Stimulated activated CD4-positive, alpha-beta T cell treated with anti-CD3 and anti-CD28 coated beads, Interleukin-4, amount 100 ng/mL, for 4 hours (primary cell): ENCODE data around the gene TPT1.

Source experiments
- DNase-seq, 2 experiments: peaks; one replicate each; pipeline ENCODE4 v3.0.0-alpha.2; 2020

Gene TPT1

DNA sequence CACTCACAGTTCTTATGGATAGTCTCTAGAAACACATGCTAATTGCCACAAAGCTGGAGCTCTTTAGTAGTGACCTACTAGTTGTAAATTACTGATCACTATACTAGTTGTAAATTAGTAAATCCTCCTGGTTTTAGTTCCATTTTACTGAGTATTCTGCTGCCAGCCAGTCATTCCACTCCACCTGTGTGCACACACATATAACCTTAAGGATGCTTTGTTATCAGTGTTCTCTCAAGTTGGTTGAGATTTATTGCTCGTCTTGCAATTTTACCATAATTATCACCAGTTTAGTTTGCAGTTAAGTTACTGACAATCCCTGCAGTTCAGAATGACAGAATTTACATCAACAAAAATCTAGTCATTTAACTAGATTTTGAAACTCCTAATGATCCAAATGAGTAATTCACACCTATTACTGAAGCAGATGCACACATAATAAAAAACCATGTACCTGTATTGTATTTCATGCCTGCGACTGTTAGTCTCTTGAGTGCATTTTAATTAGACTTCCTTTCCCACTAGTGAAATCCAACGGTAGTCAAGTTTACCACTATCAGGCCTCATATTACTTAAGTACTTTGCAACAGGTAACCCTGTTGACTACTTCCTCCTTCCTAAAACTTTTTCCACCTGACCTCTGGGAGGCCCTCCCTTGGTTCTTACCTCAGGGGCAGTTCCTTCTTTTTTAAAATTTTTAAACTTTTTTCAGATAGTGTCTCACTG, 7.6 kb downstream of the TPT1 start:
- DNase-seq: no peak

DNA sequence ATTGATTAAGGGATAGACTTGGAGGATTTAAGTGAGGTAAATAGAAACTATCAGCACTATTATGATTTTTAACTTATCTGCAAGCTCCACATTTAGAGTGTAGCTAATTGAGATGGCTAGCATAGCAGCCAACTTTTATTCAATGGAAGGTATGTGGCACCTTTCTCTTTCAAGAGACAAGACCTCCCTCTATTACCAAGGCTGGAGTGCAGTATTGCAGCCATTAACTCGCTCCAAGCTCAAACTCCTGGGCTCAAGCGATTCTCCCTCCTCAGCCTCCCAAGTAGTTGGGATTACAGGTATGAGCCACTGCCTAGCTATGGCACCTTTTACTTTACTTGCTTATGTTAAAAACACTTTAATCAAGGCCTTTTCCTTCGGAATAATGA, 8.2 kb downstream of the TPT1 start:
- DNase-seq: no peak

DNA sequence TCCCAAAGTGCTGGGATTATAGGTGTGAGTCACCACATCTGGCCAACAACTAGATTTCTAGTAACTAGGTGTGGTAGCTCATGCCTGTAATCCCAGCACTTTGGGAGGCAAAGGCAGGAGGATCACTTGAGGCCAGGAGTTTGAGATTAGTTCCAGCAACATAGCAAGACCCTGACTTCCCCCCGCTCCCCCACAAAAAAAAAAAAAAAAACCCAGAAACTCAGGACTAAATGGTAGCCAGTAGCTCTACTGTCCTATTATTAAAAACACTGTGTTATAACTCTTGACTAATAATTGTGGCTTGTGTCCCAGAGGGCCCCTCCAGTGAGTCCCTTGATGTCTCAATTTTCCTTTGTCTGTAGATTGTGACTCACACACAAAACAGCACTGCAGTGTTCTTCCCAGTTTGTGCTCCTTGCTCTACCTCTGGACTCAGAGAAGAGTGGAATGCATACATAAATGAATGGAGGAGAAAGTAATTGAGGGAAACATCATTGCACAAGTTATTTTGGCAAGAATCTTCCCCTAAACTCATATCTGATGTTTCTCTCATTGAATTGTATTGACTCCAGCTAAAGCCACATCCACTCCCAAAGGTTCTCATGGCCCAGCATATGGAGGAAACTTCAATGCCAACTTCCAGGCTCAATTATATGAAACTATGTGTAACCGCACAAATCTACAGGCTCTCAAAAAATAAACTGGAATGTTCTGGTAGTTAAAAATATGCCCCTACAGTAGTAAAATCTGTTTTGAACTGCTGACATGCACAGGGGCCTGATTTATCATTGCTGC, 8.8 kb downstream of the TPT1 start:
- DNase-seq: no peak

DNA sequence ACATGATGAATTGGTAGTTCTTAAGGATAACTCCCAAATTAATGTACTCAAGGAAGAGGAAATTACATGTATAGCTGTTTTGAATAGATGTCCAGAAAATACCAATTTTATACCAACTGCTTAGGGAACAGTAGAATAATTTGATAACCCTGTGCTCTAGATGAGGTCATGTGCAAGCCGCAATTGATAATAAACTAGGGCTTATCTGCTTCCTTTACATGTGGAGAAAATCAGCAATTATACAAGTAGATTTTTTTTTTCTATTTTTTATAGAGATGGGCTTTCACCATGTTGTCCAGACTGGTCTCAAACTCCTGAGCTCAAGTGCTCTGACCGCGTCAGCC, 9.3 kb downstream of the TPT1 start:
- no peak for DNase-seq

DNA sequence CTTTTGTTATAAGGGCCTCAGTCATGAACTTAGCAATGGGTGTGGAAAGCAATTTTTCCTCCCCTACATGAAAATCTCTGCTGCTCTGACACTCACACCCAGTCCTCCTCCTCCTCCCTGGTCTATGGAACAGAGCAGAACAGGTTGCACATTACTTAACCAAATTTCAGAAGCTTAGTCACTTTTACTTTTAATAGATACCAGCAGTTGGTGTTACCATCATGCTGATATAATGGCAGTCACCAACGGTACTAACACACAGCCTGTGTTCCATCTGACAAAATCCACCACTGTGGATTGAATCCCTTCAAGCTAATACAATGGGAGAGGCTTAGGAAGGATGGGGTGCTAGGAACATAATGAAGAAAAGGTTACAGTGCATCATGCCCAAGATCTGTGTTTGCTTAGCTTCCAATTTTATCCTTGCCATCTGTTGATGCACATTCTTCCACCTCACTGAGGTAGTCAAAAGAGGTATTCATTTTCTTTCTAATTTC, 9.8 kb downstream of the TPT1 start:
- no peak for DNase-seq

DNA sequence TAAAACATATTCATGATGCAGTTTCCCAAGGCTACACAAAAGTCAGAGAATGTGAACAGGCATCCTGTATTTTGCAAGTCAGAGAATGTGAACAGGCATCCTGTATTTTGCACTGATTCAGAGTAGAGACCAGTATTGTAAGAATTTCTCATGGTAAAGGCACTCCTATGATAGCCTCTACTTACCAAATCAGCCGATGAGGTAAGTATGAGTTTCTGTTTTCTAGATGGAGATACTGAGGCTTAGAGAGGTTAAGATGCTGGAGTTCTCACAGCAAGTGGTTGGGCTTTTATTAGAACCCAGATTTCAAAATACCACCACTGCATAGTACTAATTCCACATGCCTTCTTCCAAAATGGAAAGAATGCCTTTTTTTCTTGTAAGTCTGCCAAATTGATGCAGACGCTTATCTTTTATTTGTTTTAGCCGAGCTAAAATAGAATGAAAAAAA, 12.3 kb downstream of the TPT1 start:
- no peak for DNase-seq

DNA sequence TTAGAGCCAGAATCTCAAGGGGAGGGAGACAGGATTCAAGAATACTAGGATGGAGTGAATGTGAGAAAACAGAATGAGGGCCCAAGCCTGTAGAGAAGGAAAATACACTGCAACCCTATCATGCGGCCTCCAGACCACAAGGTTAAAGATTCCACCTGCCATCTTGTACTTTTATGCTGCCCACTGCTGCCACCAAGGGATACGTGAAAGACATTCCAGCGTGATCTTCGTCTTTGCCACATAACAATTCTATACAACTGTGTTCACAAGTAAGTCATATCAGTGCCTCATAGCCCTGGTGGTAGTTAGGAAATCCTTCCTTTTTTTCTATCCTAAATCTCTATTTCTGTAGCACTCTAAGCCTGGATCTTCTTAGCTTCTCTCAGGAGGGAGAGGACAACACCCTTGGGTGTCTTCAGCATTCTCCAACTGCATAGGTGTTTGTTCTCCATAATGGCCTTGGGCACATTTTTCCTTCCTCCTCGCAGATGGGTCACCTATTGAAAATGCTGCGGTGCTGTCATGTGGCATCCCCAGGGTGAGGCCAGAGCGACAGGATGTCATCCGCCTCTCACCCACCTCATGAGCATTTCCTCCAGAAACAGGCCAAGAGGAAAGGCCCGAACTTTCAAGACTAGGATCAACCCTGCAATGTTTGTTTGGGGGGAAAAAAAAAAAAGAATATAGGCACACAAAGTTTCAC, 13.6 kb downstream of the TPT1 start:
- no peak for DNase-seq

DNA sequence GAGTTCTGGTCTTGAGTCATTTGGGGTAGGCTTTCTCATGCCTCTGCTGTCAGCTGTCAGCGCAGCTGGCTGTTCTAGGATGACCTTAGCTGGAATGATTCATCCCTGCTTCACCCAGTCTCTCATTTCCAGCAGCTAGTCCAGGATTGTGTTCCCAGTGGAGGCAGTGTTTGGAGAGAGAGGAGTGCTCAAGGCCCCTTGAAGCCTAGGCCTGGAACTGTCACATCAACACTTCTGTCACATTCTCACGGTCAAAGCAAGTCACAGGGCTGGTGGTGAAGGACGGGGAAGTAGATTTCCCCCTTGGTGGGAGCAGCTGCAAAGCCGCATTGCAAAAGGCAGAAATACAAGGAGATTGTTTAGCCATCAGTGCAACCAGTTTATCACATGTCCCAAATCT, 15.2 kb downstream of the TPT1 start:
- DNase-seq: no peak

DNA sequence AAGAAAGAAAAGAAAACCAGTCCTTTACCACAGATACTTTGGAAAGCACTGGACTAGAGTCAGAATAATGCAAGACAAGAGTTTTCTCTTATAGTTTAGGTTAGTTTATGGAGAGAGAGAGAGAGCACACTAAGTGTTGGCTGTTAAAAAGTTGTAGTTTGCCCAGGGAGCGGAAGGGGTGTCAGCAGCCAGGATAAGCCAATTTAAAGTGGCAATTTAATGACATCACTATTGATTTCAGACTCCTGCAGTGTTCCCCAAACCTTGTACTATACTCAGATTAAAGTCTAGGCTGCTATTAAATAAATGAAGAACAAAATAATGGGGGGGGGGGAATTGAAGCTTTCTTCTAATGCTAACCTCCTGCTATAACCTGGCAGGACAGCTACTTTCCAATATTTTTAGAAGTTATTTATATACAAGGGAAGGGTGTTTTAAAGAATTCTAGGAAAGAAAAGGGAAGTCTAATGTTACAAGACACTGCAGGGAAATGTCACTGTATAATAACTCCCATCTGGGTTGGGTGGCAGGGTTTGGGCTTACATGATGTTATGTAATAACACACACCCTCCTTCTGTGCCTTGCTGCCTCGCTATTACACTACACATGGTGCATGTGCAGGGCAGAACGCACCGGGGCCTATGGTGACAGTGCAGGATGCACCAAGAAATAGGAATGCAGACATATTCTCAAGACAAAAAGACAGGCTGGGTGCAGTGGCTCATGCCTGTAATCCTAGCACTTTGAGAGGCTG, 19.9 kb downstream of the TPT1 start:
- no peak for DNase-seq

DNA sequence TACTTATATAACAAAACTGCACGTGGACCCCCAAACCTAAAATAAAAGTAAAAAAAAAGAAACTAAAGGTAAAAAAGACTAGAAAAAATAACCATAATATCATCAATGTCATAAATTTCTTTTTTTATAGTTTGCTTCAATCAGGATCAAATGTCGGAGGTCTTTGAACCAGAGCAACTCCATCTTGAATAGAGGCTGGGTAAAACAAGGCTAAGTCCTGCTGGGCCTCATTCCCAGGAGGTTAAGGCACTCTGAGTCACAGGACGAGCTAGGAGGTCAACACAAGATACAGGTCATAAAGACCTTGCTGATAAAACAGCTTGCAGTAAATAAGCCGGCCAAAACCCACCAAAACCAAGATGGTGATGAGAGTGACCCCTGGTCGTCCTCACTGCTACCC, 24.0 kb downstream of the TPT1 start:
- DNase-seq: no peak

DNA sequence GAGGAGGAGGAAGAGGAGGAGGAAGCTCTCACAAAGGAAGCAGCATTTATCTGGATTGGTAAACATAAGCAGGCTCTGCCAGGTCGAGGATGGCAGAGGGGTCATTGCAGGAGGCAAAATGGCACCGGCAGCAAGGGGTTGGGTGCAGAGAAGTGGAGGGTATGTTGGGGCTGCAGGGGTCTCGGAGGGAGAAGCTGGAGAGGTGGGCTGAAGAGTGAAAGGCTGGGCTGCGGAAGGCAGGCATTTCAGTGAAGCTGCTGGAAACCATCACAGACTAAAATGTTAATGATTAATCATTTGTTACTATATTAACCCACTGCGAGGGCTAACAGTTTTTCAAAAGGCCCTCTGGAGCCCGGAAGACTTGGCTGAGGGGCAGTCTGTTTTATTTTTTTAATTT, 24.6 kb downstream of the TPT1 start:
- no peak for DNase-seq

DNA sequence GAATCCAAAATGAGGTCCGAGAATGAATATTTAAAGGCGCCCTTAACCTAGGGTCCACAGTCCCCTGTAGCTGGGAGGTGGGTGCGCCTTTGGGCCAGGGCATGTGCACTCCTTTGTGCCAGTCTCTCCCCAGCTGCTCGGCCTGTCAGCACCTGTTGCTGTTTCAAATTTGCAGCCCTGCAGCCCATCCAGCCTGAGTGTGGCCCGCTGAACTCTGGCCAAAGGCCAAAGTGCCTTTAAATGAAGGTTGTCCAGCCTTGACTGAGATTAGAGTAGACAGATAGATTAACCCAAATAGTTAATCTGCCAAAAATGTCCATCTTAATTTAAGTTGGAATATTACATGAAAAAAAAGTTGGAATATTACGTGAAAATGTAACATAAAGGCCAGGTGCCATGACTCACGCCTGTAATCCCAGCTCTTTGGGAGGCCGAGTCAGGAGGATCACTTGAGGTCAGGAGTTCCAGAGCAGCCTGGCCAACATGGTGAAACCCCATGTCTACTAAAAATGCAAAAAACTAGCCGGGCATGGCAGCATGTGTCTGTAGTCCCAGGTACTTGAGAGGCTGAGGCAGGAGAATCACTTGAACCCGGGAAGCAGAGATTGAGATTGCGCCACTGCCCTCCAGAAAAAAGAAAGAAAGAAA, 25.3 kb downstream of the TPT1 start:
- DNase-seq: no peak

DNA sequence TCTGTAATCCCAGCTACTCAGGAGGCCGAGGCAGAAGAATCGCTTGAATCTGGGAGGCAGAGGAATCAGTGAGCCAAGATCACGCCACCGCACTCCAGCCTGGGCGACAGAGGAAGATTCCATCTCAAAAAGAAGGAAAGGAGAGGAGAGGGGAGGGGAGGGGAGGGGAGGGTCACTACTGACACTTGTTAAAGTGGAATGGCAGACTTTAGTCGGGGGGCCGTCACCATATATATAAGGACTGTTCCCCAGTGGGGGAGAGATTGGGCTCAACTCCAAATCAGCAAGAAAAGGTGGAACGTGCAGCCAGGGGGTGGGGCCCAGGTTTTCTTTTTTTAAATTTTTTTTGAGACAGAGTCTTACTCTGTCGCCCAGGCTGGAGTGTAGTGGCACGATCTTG, 26.2 kb downstream of the TPT1 start:
- no peak for DNase-seq

DNA sequence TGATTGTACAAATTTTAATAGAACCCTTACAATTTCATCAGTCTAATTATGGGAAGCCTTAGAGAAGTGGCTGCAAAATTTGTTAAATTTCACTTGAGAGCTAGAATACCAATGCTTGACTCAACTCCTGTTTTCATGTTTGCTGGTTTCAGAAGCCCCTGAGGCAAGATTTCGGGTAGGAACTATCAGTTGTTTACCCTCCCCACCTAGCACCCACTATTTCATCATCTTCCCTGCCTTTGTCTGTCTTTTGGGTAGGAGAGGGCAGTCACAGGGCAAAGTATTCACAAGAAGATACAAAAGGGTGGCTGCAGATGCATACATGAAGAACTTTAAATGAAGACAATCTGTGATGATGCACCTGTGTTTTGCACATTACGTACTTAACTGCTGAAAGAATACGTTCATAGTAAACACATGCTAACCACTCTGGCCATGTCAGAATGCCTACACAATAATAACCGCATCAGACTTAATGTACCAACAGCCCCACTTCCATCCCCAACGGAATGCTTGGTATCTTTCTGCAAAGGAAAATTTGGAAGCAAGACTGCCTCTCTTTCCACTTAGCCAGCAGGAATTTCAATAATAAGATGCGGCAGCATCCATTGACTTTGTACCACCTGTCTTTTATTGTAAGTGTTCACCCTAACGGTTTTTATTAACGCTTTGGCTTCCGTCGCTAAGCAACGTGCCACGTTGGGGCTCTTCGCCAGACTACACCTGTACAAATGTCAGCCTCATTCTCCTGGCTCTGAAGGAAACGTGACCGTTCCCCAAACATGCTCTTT, 30.4 kb downstream of the TPT1 start:
- no peak for DNase-seq

DNA sequence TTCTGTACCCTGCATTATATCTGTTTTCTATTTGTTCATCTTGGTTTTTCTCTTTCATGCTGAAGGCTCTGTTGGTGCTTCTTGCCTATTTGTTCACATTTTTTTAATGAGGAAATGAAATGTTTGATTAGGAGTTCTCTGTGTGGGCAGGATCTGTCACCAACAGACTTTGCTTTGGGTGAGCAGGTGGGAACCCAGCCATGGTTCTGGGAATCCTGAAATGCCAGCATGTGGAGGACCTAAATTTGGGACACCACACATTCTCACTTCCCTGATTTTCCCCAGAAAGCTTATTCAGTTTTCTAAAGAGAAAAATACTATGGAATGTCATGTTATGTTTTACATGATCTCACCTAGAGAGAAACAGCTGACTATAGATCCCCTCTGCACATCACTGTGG, 34.0 kb downstream of the TPT1 start:
- DNase-seq: no peak

DNA sequence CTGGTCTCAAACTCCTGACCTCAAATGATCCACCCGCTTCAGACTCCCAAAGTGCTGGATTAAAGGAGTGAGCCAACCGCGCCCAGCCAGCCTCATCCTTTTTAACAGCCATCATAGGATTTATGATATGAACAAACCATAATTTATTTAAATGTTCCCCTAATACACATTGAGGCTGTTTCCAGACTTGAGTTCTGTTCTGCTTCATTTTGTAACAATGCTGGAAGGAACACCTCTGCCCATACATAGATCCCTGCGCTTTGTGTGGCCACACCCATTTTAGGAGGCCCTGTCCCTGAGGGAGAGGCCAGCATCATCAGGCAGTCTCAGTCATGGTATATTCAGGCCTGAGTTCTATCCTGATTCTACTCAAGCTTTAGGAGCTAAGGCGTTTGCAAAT, 35.9 kb downstream of the TPT1 start:
- DNase-seq: no peak

DNA sequence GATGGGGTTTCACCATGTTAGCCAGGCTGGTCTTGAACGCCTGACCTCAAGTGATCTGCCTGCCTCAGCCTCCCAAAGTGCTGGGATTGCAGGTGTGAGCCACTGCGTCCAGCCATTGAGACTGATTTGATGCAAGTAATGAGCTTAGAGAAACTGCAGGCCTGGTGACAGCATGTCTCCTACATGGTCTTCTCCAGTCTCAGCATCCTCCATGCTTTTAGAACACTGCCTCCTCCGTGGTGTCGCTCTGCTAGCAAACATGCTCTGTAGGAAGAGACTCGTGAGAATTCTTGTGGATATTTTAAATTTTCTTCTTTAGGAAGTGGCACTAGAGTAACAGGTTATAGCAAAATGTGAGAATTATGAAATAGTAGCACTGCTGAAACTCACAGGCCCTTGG, 37.1 kb downstream of the TPT1 start:
- DNase-seq: no peak

DNA sequence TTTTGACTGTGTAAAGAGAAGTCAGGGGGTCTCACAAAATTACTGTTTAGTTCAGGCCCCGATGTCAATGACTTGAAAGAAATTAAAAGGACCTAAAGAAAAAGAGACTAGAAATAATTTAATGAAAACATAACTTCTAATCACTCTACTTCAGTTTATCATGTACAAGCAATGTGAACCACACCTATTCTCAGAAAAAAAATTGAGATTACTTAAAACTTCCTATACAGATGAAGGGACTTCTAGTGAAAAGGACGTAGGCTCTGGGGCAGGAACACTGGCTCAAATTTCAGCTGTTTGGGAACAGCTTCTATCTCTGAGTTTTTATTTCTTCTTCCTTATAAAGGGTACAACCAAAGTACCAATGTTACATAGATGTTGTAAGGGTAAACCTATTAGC, 38.0 kb downstream of the TPT1 start:
- no peak for DNase-seq

DNA sequence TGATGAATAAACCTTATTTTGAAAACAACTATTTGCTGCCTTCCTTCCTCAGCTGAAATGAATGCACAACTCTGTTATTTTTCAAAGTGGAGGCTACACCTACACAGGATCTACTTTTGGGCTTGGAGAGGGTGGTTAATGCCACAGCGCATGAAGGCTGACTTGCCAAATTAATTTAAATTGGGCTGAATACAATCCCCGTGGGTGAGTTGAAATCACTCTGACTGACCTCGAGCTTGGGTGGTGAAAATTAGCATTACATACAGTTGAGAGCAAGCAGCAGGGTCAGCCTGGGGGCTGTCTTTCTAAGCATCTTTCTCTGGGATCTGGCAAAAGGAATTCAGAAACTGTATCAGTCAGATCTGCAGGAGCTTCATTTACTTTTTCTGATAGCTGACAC, 38.5 kb downstream of the TPT1 start:
- DNase-seq: no peak

DNA sequence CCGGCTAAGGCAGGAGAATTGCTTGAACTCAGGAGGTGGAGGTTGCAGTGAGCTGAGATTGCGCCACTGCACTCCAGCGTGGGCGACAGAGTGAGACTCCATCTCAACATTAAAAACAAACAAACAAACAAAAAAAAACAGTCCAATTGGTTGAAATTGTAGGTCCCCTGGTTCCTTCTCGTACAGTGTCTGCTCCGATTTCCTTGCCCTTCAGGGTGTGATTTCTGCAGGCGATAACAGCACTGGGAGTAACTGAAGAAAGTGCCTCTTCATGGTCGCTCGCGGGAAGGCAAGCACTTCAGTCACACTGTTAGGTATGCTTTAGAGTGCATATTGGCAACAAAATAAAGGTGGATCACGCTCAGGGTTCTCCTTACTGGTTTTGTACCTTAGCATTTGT, 39.7 kb downstream of the TPT1 start:
- DNase-seq: no peak

DNA sequence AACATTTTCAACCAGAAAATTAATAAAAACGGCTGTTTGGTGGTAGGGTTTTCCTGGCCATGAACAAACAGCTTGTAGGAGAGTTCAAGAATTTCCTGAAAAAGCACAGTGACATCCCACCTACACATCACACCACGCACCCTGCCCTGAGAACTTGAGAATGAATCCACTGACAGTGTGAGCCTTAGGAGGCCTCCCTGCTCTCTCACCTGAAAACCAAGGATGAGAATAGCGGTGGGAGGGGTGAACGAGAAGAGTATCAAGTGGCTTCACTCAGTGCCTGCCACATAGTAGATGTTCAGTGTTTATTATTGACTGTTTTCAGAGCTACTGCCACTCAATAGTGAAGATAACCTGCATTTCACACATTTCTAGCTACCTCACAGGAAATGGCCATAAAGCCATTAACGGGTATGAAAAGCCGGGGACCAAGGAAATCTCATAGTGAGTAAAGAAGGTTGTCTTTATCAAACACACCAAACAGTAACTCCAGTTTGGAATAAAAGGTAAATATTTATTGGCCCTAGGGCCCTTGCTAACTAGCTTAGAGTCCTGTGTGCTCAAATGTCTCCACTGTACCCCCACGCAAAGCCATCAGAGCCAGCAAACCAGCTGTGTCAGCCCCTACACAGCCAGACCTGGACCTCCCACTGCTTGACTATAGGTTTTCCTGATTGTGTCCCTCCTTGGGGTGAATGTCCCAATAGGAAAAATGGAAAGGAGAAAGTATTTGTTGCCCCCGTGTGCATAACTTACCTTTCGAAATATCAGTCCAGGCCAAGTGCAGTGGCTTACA, 40.6 kb downstream of the TPT1 start:
- no peak for DNase-seq
